Activated T-cell treated with anti-CD3 and anti-CD28 coated beads, Interleukin-2, amount 50 U/mL, for 72 hours (primary cell): ENCODE results near the gene GPR82. TPM values are rescaled to one million over a fixed set of nuclear protein-coding genes. Genes with fewer than 3 reads are reported as not detected.
"Not testable (repeated sequence)": the region's sequence is repeated elsewhere in the genome, so short reads cannot be mapped to it uniquely, and the experiment has no call there.

Experiments
- ATAC-seq, 2 donors: fragments of 150-1000 bp; cut with Tn5 transposase; replicated peaks in 1 of 2; 2 replicates each; pipeline ENCODE4 v1.10.0; 2021; ENCODE audit warnings: moderate library complexity in 2 of 2, mild to moderate bottlenecking in 1 of 2
- DNase-seq, 2 donors: peaks; one replicate each; pipeline ENCODE4 v3.0.0; 2021 to 2022; ENCODE audit warnings: mixed read lengths in 1 of 2
- H3K27ac Mint-ChIP-seq: one replicate; pipeline ENCODE4 v1.8.0; 2022; ENCODE audit warnings: mild to moderate bottlenecking, moderate library complexity, mixed read lengths
- H3K27me3 Mint-ChIP-seq: one replicate; pipeline ENCODE4 v1.8.0; 2022; ENCODE audit warnings: low read depth, mixed read lengths
- H3K36me3 Mint-ChIP-seq, 2 donors: one replicate each; pipeline ENCODE4 v1.8.0; 2022; ENCODE audit warnings: mixed read lengths in 2 of 2, mild to moderate bottlenecking in 1 of 2; ENCODE audit not compliant: insufficient read depth in 2 of 2
- H3K4me1 Mint-ChIP-seq: one replicate; pipeline ENCODE4 v1.8.0; 2022; ENCODE audit warnings: low read depth, mixed read lengths
- H3K4me3 Mint-ChIP-seq, 2 donors: one replicate each; pipeline ENCODE4 v1.8.0; 2022; ENCODE audit warnings: mild to moderate bottlenecking in 2 of 2, mixed read lengths in 2 of 2, moderate library complexity in 2 of 2
- H3K9me3 Mint-ChIP-seq, 2 donors: one replicate each; pipeline ENCODE4 v1.8.0; 2022; ENCODE audit warnings: mixed read lengths in 2 of 2
- total RNA-seq, 2 donors: library from RNA; stranded (reverse); gene quantifications; one replicate each; pipeline ENCODE4 v1.2.3, GENCODE V29; 2022

GPR82 gene
- total RNA-seq, 2 donors from 2014 or later = 0.19 TPM; not detected in 1

GRCh38 chrX:41705042-41705441 is 18.9 kb upstream of the GPR82 start:
- no peak overlapping the region for H3K27ac Mint-ChIP-seq
- peaks cover 31% of the 10 kb centered on the region for H3K4me1 Mint-ChIP-seq
- peaks cover 5% of the 10 kb centered on the region for H3K27me3 Mint-ChIP-seq
- ATAC-seq = no peak
- peaks cover 0 to 2% of the 10 kb centered on the region in 2 donors for H3K36me3 Mint-ChIP-seq
- no peaks in the 10 kb centered on the region for H3K9me3 Mint-ChIP-seq
- DNase-seq = no peak
- peak overlapping the region in 1 of 2 donors; percentile 22 for H3K4me3 Mint-ChIP-seq

- Mint-ChIP-seq H3K9me3 (no peaks in the 10 kb centered on the region), H3K4me1 (peaks cover 36% of the 10 kb centered on the region), H3K36me3 (peaks cover 0 to 2% of the 10 kb centered on the region in 2 donors), H3K27ac (no peak overlapping the region), H3K4me3 (peak overlapping the region; percentile 1 to 32), H3K27me3 (peaks cover 5% of the 10 kb centered on the region)
- DNase-seq = no peak
- no peak for ATAC-seq
These were observed 18.2 kb upstream of the GPR82 start for GRCh38 chrX:41705680-41706374.

- H3K27me3 Mint-ChIP-seq = peaks cover 5% of the 10 kb centered on the region
- H3K27ac Mint-ChIP-seq = no peak overlapping the region
- peaks cover 44% of the 10 kb centered on the region for H3K4me1 Mint-ChIP-seq
- DNase-seq (no peak), ATAC-seq (no peak)
- peaks cover 0 to 2% of the 10 kb centered on the region in 2 donors for H3K36me3 Mint-ChIP-seq
- H3K9me3 Mint-ChIP-seq = no peaks in the 10 kb centered on the region
- H3K4me3 Mint-ChIP-seq = no peak overlapping the region
These were observed 16.8 kb upstream of the GPR82 start for GRCh38 chrX:41707218-41707617.

- ATAC-seq (no peak), DNase-seq (no peak)
- Mint-ChIP-seq H3K27ac (no peak overlapping the region), H3K4me3 (no peak overlapping the region), H3K4me1 (peaks cover 41% of the 10 kb centered on the region), H3K9me3 (no peaks in the 10 kb centered on the region), H3K27me3 (peaks cover 12% of the 10 kb centered on the region), H3K36me3 (peaks cover 0 to 2% of the 10 kb centered on the region in 2 donors)
These were observed 15.5 kb upstream of the GPR82 start for GRCh38 chrX:41708486-41708885.

- Mint-ChIP-seq H3K27me3 (peaks cover 10% of the 10 kb centered on the region), H3K4me1 (peaks cover 23% of the 10 kb centered on the region), H3K4me3 (no peak overlapping the region), H3K27ac (no peak overlapping the region), H3K36me3 (peaks cover under 1 to 5% of the 10 kb centered on the region in 2 donors), H3K9me3 (no peaks in the 10 kb centered on the region)
- DNase-seq (no peak), ATAC-seq (peak; percentile 65 to 77)
These were observed 12.8 kb upstream of the GPR82 start for GRCh38 chrX:41711021-41711667.

- peaks cover 14% of the 10 kb centered on the region for H3K27me3 Mint-ChIP-seq
- H3K27ac Mint-ChIP-seq = no peak overlapping the region
- DNase-seq = no peak
These were observed 7.8 kb upstream of the GPR82 start for GRCh38 chrX:41716222-41716621.

GRCh38 chrX:41716767-41717473 is 7.1 kb upstream of the GPR82 start:
- peak overlapping the region; percentile 64 for H3K27ac Mint-ChIP-seq
- peaks cover 13 to 27% of the 10 kb centered on the region in 2 donors for H3K36me3 Mint-ChIP-seq
- peaks cover 15% of the 10 kb centered on the region for H3K27me3 Mint-ChIP-seq
- H3K9me3 Mint-ChIP-seq = peaks cover 4 to 7% of the 10 kb centered on the region in 2 donors
- peaks cover 26% of the 10 kb centered on the region for H3K4me1 Mint-ChIP-seq
- H3K4me3 Mint-ChIP-seq = peak overlapping the region in 1 of 2 donors; percentile 4
- ATAC-seq = no peak
- no peak for DNase-seq

More at GRCh38 chrX:41716222-41716621, 7.8 kb upstream of the GPR82 start:
- Mint-ChIP-seq H3K4me3 (peak overlapping the region in 1 of 2 donors; percentile 39), H3K9me3 (peaks cover 4 to 7% of the 10 kb centered on the region in 2 donors), H3K4me1 (peaks cover 27% of the 10 kb centered on the region), H3K36me3 (peaks cover 13 to 26% of the 10 kb centered on the region in 2 donors)
- ATAC-seq = peak; percentile 15 to 53

GRCh38 chrX:41718481-41719235 is 5.3 kb upstream of the GPR82 start:
- Mint-ChIP-seq H3K4me1 (peaks cover 43% of the 10 kb centered on the region), H3K9me3 (peaks cover 4 to 9% of the 10 kb centered on the region in 2 donors), H3K4me3 (no peak overlapping the region), H3K36me3 (peaks cover 13 to 25% of the 10 kb centered on the region in 2 donors), H3K27ac (no peak overlapping the region), H3K27me3 (peaks cover 18% of the 10 kb centered on the region)
- DNase-seq (no peak), ATAC-seq (no peak)

GRCh38 chrX:41719610-41720009 is 4.4 kb upstream of the GPR82 start:
- peaks cover 17% of the 10 kb centered on the region for H3K27me3 Mint-ChIP-seq
- H3K9me3 Mint-ChIP-seq, DNase-seq, ATAC-seq, H3K27ac Mint-ChIP-seq: not testable (repeated sequence)
- peak overlapping the region in 1 of 2 donors; percentile 39 for H3K4me3 Mint-ChIP-seq
- H3K4me1 Mint-ChIP-seq = peaks cover 45% of the 10 kb centered on the region
- peaks cover 13 to 25% of the 10 kb centered on the region in 2 donors for H3K36me3 Mint-ChIP-seq

GRCh38 chrX:41720125-41720779 is 3.7 kb upstream of the GPR82 start:
- H3K36me3 Mint-ChIP-seq = peaks cover 13 to 25% of the 10 kb centered on the region in 2 donors
- ATAC-seq (peak; percentile 80 to 88), DNase-seq (peak; percentile 57 to 69)
- H3K4me1 Mint-ChIP-seq = peaks cover 45% of the 10 kb centered on the region
- H3K27ac Mint-ChIP-seq = no peak overlapping the region
- H3K9me3 Mint-ChIP-seq = peaks cover 4 to 9% of the 10 kb centered on the region in 2 donors
- no peak overlapping the region for H3K4me3 Mint-ChIP-seq
- peaks cover 17% of the 10 kb centered on the region for H3K27me3 Mint-ChIP-seq

GRCh38 chrX:41721590-41721989 is 2.4 kb upstream of the GPR82 start:
- peaks cover 17% of the 10 kb centered on the region for H3K27me3 Mint-ChIP-seq
- peaks cover 34% of the 10 kb centered on the region for H3K4me1 Mint-ChIP-seq
- peak overlapping the region in 1 of 2 donors; percentile 36 for H3K4me3 Mint-ChIP-seq
- peaks cover 10 to 23% of the 10 kb centered on the region in 2 donors for H3K36me3 Mint-ChIP-seq
- peak; percentile 55 to 64 for ATAC-seq
- peak overlapping the region; percentile 45 for H3K27ac Mint-ChIP-seq
- no peak for DNase-seq
- peaks cover 4 to 9% of the 10 kb centered on the region in 2 donors for H3K9me3 Mint-ChIP-seq

GRCh38 chrX:41722214-41722613 is 1.8 kb upstream of the GPR82 start:
- peaks cover 2 to 3% of the 10 kb centered on the region in 2 donors for H3K9me3 Mint-ChIP-seq
- peaks cover 21% of the 10 kb centered on the region for H3K27me3 Mint-ChIP-seq
- H3K4me1 Mint-ChIP-seq = peaks cover 30% of the 10 kb centered on the region
- peak overlapping the region in 1 of 2 donors; percentile 66 for H3K4me3 Mint-ChIP-seq
- peaks cover 8 to 18% of the 10 kb centered on the region in 2 donors for H3K36me3 Mint-ChIP-seq
- DNase-seq (no peak), ATAC-seq (peak; percentile 32 to 64)
- peak overlapping the region; percentile 45 for H3K27ac Mint-ChIP-seq
